Keratinocyte (primary cell): ENCODE data around the gene CCDC8.
"Not testable (repeated sequence)": the region's sequence is repeated elsewhere in the genome, so short reads cannot be mapped to it uniquely, and the experiment has no call there.

Source experiments
- CTCF ChIP-seq, 3 experiments: IDR thresholded peaks in 1 of 3; conservative IDR thresholded peaks in 1 of 3; optimal IDR thresholded peaks in 1 of 3; 2 replicates in 2 of 3; 3 replicates in 1 of 3; pipeline versions ENCODE3 to v1.5.1; 2011; ENCODE audit warnings: low read length in 3 of 3, mild to moderate bottlenecking in 3 of 3, moderate library complexity in 2 of 3, control low read depth in 1 of 3, inconsistent platforms in 1 of 3; ENCODE audit not compliant: insufficient read depth in 2 of 3; ENCODE audit errors: extremely low read depth in 1 of 3
- EZH2 ChIP-seq: IDR thresholded peaks from one replicate; pipeline ENCODE4 v1.6.1; 2012; ENCODE audit warnings: inconsistent platforms, mild to moderate bottlenecking, low read length, moderate library complexity

GRCh38 chr19:46375476-46376067, 37.8 kb downstream of the CCDC8 start:
- not testable (repeated sequence) for TF ChIP-seq CTCF (optimal IDR thresholded peaks at IDR 0.05 in 1 of 3, IDR thresholded peaks at IDR 0.05 in 1 of 3, conservative IDR thresholded peaks at IDR 0.05 in 1 of 3; ENCODE audit: extremely low read depth in 1 of 3, insufficient read depth in 2 of 3, low read length in 3 of 3); EZH2
